Measurements from ENCODE around the gene CTRB1. TPM values are rescaled to one million over a fixed set of nuclear protein-coding genes. Genes with fewer than 3 reads are reported as not detected.
A peak's percentile ranks its signal among the peaks of the same experiment; 100 is the strongest.
"Not testable (repeated sequence)": the region's sequence is repeated elsewhere in the genome, so short reads cannot be mapped to it uniquely, and the experiment has no call there.

Gene CTRB1
- polyA plus RNA-seq, 3 donors from 2014 or later: not detected

- Mint-ChIP-seq H3K4me3 (no peak overlapping the region), H3K27ac (no peak overlapping the region)
Measured at GRCh38 chr16:75207831-75208230, 11.0 kb upstream of the CTRB1 start.

DNA sequence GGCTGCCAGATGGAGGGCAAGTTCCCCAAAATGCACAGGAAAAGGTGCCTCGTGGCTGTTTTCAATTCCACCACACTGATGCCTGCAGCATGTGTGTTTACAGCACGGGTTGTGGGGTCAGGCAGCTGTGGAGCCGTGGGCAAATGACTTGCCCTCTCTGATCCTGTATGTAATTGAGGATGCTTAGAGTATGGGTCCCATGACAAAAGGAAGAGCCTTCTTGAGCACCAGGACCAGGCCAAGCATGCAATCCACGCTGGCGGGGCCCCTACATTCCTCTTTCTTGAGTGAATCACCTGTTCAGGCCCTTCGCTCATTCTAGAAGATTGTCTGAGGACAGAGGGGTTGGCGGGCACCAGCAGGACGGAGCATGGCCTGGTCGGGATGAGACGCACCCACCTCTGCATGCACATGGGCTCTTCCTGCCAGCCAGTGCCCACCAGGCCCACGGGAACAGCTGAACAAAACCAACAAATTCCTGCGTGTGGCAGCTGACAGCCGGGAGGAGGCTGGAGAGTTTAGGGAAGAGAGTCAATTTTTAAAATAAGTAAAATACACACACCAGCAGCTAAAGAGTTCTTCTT is 10.5 kb upstream of the CTRB1 start:
- no peak overlapping the region for H3K27ac Mint-ChIP-seq
- no peaks in the 10 kb centered on the region for H3K4me1 Mint-ChIP-seq

More at GRCh38 chr16:75207831-75208230, 11.0 kb upstream of the CTRB1 start:
- H3K36me3 Mint-ChIP-seq: no peaks in the 10 kb centered on the region
- H3K4me1 Mint-ChIP-seq: no peaks in the 10 kb centered on the region
- no peak for DNase-seq
- H3K27me3 Mint-ChIP-seq (ENCODE audit: low read depth in 3 of 3): peaks cover 0 to 2% (median 0%) of the 10 kb centered on the region in 3 donors
- no peaks in the 10 kb centered on the region for H3K9me3 Mint-ChIP-seq

GRCh38 chr16:75208861-75209505 is 9.8 kb upstream of the CTRB1 start:
- DNase-seq: no peak

More for the DNA sequence above, 10.5 kb upstream of the CTRB1 start:
- peaks cover 0 to 1% (median 0%) of the 10 kb centered on the region in 3 donors for H3K27me3 Mint-ChIP-seq (ENCODE audit: low read depth in 3 of 3)
- H3K9me3 Mint-ChIP-seq: no peaks in the 10 kb centered on the region
- H3K36me3 Mint-ChIP-seq: no peaks in the 10 kb centered on the region
- no peak for DNase-seq
- no peak overlapping the region for H3K4me3 Mint-ChIP-seq

DNA sequence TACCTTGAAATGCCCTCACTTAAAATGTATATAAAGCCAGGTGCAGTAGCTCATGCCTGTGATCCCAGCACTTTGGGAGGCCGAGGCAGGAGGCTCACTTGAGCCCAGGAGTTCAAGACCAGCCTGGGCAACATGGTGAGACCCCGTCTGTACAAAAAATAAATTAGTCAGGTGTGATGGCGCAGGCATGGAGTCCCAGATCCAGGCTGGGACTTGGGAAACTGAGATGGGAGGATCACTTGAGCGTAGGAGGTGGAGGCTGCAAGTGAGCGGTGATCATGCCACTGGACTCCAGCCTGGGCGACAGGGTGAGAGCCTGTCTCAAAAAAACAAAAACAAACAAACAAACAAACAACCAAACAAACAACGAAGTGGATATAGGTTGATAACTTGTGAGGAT is 9.3 kb upstream of the CTRB1 start:
- DNase-seq; H3K36me3 Mint-ChIP-seq; H3K27me3 Mint-ChIP-seq (ENCODE audit: low read depth in 3 of 3); H3K4me1 Mint-ChIP-seq; H3K27ac Mint-ChIP-seq; H3K9me3 Mint-ChIP-seq; H3K4me3 Mint-ChIP-seq: not testable (repeated sequence)

More at GRCh38 chr16:75208861-75209505, 9.8 kb upstream of the CTRB1 start:
- H3K27ac Mint-ChIP-seq: no peak overlapping the region
- no peaks in the 10 kb centered on the region for H3K4me1 Mint-ChIP-seq
- H3K9me3 Mint-ChIP-seq: no peaks in the 10 kb centered on the region
- no peaks in the 10 kb centered on the region for H3K36me3 Mint-ChIP-seq
- peaks cover 0 to 1% (median 1%) of the 10 kb centered on the region in 3 donors for H3K27me3 Mint-ChIP-seq (ENCODE audit: low read depth in 3 of 3)
- H3K4me3 Mint-ChIP-seq: no peak overlapping the region

DNA sequence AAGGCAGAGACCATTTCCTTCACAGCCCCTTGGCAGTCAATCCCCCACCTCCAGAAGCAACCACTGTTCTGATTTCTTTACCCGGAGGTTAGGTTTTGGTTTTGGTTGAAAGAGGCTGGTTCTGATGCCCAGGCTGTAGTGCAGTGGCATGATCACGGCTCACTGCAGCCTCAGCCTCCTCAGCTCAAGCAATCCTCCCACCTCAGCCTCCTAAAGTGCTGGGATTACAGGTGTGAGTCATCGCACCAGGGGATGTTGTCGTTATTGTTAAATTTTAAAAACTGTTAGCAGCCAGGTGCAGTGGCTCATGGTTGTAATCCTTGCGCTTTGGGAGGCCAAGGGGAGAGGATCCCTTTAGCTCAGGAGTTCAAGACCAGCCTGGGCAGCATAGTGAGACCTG is 8.8 kb upstream of the CTRB1 start:
- no peak for DNase-seq
- peaks cover 0 to 3% (median 0%) of the 10 kb centered on the region in 3 donors for H3K27me3 Mint-ChIP-seq (ENCODE audit: low read depth in 3 of 3)
- H3K27ac Mint-ChIP-seq: no peak overlapping the region
- H3K36me3 Mint-ChIP-seq: no peaks in the 10 kb centered on the region
- no peak overlapping the region for H3K4me3 Mint-ChIP-seq
- H3K4me1 Mint-ChIP-seq: no peaks in the 10 kb centered on the region
- H3K9me3 Mint-ChIP-seq: no peaks in the 10 kb centered on the region

GRCh38 chr16:75211286-75211685 is 7.5 kb upstream of the CTRB1 start:
- H3K4me1 Mint-ChIP-seq; H3K4me3 Mint-ChIP-seq; H3K36me3 Mint-ChIP-seq; H3K9me3 Mint-ChIP-seq; H3K27me3 Mint-ChIP-seq (ENCODE audit: low read depth in 3 of 3); DNase-seq; H3K27ac Mint-ChIP-seq: not testable (repeated sequence)

DNA sequence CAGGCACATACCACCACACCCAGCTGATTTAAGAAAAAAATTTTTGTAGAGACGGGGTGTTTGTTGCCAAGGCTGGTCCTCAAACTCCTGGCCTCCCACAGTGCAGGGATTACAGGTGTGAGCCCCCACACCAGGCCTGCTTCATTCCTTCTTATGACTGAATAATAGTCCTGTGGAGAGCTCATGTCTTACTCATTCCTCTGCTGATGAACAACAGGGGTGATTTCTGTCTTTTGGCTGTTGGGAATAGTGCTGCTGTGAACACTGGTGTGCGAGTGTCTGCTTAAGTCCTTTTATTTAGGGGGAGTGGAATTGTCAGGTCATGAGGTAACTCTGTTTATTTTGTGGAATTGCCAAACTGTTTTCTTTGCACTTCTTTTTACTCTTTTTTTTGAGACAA is 2.7 kb upstream of the CTRB1 start:
- no peaks in the 10 kb centered on the region for H3K36me3 Mint-ChIP-seq
- no peaks in the 10 kb centered on the region for H3K9me3 Mint-ChIP-seq
- H3K4me3 Mint-ChIP-seq: no peak overlapping the region
- no peak overlapping the region for H3K27ac Mint-ChIP-seq
- DNase-seq: no peak
- peaks cover 0 to 6% (median 3%) of the 10 kb centered on the region in 3 donors for H3K27me3 Mint-ChIP-seq (ENCODE audit: low read depth in 3 of 3)
- H3K4me1 Mint-ChIP-seq: peaks cover 4 to 15% of the 10 kb centered on the region in 2 donors

- H3K4me3 Mint-ChIP-seq: no peak overlapping the region
Measured at GRCh38 chr16:75216576-75216975, 2.2 kb upstream of the CTRB1 start.

GRCh38 chr16:75217389-75217851 is 1.4 kb upstream of the CTRB1 start:
- Mint-ChIP-seq H3K4me1 (peaks cover 5 to 15% of the 10 kb centered on the region in 2 donors), H3K9me3 (no peaks in the 10 kb centered on the region), H3K4me3 (no peak overlapping the region), H3K36me3 (no peaks in the 10 kb centered on the region), H3K27me3 (ENCODE audit: low read depth in 3 of 3) (peaks cover 0 to 6% (median 3%) of the 10 kb centered on the region in 3 donors), H3K27ac (no peak overlapping the region)
- no peak for DNase-seq

More at GRCh38 chr16:75216576-75216975, 2.2 kb upstream of the CTRB1 start:
- DNase-seq: no peak
- Mint-ChIP-seq H3K9me3 (no peaks in the 10 kb centered on the region), H3K27ac (no peak overlapping the region), H3K36me3 (no peaks in the 10 kb centered on the region), H3K4me1 (peaks cover 5 to 15% of the 10 kb centered on the region in 2 donors), H3K27me3 (ENCODE audit: low read depth in 3 of 3) (peaks cover 0 to 6% (median 3%) of the 10 kb centered on the region in 3 donors)

- Mint-ChIP-seq H3K36me3 (no peaks in the 10 kb centered on the region), H3K4me1 (peaks cover 5 to 15% of the 10 kb centered on the region in 2 donors), H3K9me3 (no peaks in the 10 kb centered on the region), H3K4me3 (peak overlapping the region in 1 of 5 donors; percentile 10), H3K27me3 (ENCODE audit: low read depth in 3 of 3) (peaks cover 0 to 4% (median 3%) of the 10 kb centered on the region in 3 donors), H3K27ac (peak overlapping the region in 2 of 6 donors; percentile 24 to 73)
- no peak for DNase-seq
Measured at GRCh38 chr16:75219088-75219487, 300 bp downstream of the CTRB1 start.

DNA sequence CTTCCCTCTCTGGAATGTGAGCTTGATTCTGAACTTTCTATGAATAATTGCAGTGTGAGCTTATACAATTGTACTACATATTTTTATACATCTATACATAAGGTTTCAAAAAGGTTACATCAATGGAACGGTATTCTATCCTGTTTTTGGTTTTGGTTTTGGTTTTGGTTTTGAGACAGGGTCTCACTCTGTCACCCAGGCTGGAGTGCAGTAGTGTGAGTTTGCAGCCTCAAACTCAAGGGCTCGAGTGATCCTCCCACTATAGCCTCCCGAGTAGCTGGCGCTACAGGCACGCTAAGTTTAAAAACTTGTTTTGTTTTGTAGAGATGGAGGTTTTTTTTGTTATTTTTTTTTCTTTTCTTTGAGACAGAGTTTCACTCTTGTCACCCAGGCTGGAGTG is 1.1 kb downstream of the CTRB1 start:
- Mint-ChIP-seq H3K27ac (peak overlapping the region in 5 of 6 donors; percentile 77 to 88 (median 82)), H3K9me3 (no peaks in the 10 kb centered on the region), H3K36me3 (no peaks in the 10 kb centered on the region), H3K27me3 (ENCODE audit: low read depth in 3 of 3) (peaks cover 0 to 3% (median 3%) of the 10 kb centered on the region in 3 donors), H3K4me3 (peak overlapping the region; percentile 29 to 87 (median 74)), H3K4me1 (peaks cover 5 to 15% of the 10 kb centered on the region in 2 donors)
- DNase-seq: peak in 2 of 3 donors; percentile 32 to 34

- H3K36me3 Mint-ChIP-seq: no peaks in the 10 kb centered on the region
- peaks cover 5 to 15% of the 10 kb centered on the region in 2 donors for H3K4me1 Mint-ChIP-seq
- DNase-seq: no peak
- peaks cover 2 to 3% (median 3%) of the 10 kb centered on the region in 3 donors for H3K27me3 Mint-ChIP-seq (ENCODE audit: low read depth in 3 of 3)
- H3K9me3 Mint-ChIP-seq: no peaks in the 10 kb centered on the region
- H3K4me3 Mint-ChIP-seq: no peak overlapping the region
- no peak overlapping the region for H3K27ac Mint-ChIP-seq
Measured at GRCh38 chr16:75222271-75222783, 3.5 kb downstream of the CTRB1 start.

GRCh38 chr16:75223129-75223528 is 4.3 kb downstream of the CTRB1 start:
- H3K9me3 Mint-ChIP-seq; H3K27me3 Mint-ChIP-seq (ENCODE audit: low read depth in 3 of 3); DNase-seq; H3K4me3 Mint-ChIP-seq; H3K36me3 Mint-ChIP-seq; H3K27ac Mint-ChIP-seq: not testable (repeated sequence)
- H3K4me1 Mint-ChIP-seq: peaks cover 5 to 15% of the 10 kb centered on the region in 2 donors

DNA sequence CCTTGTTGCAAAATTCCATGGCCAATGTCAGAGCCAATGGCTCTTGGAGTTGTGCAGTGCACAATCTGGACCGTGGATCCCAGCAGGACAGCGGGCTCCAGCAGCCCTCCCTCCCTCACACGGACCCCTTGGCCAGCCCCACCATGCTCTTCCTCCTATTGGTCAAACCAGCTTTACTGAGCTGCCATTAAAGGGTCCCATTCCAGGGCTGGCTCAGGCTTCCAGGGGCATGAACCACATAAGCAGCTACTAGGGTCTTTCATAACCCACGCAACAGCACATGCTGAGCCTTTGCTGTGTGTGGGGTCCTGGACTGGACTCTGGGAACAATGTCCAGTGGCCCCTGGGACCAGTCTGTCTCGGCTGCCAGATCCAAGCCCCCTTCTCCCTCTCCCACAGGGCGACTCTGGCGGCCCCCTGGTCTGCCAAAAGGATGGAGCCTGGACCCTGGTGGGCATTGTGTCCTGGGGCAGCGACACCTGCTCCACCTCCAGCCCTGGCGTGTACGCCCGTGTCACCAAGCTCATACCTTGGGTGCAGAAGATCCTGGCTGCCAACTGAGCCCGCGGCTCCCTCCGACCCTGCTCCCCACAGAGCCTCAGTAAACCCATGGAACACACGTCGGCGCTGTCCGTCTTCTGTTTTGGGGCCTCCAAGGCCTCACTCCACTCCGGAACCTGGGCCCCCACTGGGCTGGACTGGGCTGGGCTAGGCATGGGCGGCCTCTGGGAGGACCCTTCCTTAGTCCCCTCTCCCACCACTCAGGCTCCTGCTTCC is 5.7 kb downstream of the CTRB1 start:
- Mint-ChIP-seq H3K4me3 (no peak overlapping the region), H3K27ac (no peak overlapping the region), H3K36me3 (no peaks in the 10 kb centered on the region), H3K9me3 (no peaks in the 10 kb centered on the region), H3K27me3 (ENCODE audit: low read depth in 3 of 3) (peaks cover 3 to 6% (median 4%) of the 10 kb centered on the region in 3 donors), H3K4me1 (peaks cover 5 to 12% of the 10 kb centered on the region in 2 donors)
- DNase-seq: no peak
